ENCODE measurements around the gene SSTR3. TPM values are rescaled to one million over a fixed set of nuclear protein-coding genes. Genes with fewer than 3 reads are reported as not detected.

The SSTR3 gene
- total and polyA plus RNA-seq, 2 of the 13 experiments (the other 11 are each of a cell fraction or from before 2014, with no cell fraction given) = 0.08 to 0.64 TPM

DNA sequence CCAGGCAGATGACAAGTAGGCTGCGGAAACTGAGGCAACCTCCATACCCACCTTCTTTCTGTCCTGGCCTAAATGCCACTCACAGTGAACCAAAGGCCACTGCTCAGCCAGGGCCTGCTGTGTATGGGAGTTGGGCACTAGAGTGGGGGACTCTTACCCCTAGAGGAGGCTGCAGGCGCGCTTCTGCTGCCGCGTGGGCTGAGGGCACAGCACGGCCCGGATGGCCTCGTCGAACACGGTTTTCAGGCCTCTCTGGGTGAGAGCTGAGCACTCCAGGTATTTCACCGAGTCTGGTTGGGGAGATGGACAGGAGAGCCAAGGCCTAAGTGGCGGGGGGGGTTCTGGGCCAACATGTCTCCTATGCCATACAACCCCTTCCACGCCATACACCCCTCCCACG lies 14.2 kb upstream of the SSTR3 start (continued):
- no peak for TF ChIP-seq NFKBIZ (CRISPR knock-in tag; IDR thresholded peaks at IDR 0.05)
- no peak for TF ChIP-seq HOXD1 (CRISPR knock-in tag; IDR thresholded peaks at IDR 0.05)
- no peak for TF ChIP-seq ZNF34 (CRISPR knock-in tag; IDR thresholded peaks at IDR 0.05; ENCODE audit: borderline replicate concordance)

DNA sequence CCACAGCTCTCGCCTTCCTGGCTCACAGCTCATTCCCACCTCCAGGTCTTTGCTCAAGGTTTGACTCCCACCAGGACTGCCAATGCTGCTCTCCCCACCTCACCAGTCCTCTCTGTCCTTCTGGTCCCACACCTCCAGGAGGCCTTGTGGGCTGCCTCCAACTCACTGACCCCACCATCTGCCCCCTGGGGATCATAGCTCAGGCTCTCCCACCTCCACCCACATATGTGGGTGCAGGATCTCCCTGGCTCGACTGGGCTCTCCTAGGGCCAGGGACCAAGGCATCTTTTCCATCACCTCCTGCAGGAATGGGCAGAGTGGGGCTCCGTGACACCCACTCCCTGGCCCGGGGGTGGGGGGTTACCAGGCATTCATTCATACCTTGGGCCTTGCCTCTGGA lies 13.8 kb upstream of the SSTR3 start:
- no peak for FAIRE-seq
- ATAC-seq = no peak
- ChIA-PET POLR2A (no interaction called here), CTCF (ENCODE audit: low intra/inter-chr PET ratio, low total read pairs) (no interaction called here)
- Histone ChIP-seq H3K9me3 (ENCODE audit: low read length) (no peaks in the 10 kb centered on the region), H3K27me3 (ENCODE audit: control insufficient read depth in 1 of 2, insufficient read depth in 2 of 2, low read length in 2 of 2) (peaks cover 2 to 12% of the 10 kb centered on the region in 2 experiments; a peak in 3 of 5 replicates), H3K36me3 (replicated peaks in 1 of 2; ENCODE audit: control insufficient read depth in 1 of 2, insufficient read depth in 2 of 2, low read length in 2 of 2) (no peaks in the 10 kb centered on the region; a peak in 1 of 5 replicates), H2AFZ (ENCODE audit: low read length) (no peak overlapping the region), H3K9ac (ENCODE audit: insufficient read depth, low read depth, low read length) (no peak overlapping the region), H3K4me1 (ENCODE audit: insufficient read depth, low read length) (peaks cover 17% of the 10 kb centered on the region), H3K79me2 (ENCODE audit: insufficient read depth, low read length) (no peaks in the 10 kb centered on the region), H3K4me3 (replicated peaks in 1 of 3; ENCODE audit: insufficient read depth in 1 of 3, low read depth in 2 of 3, low read length in 3 of 3) (no peak overlapping the region), H4K20me1 (ENCODE audit: insufficient read depth, low read length) (no peaks in the 10 kb centered on the region), H3K4me2 (ENCODE audit: low read depth, low read length) (no peak overlapping the region), H3K27ac (ENCODE audit: extremely low read length, insufficient read depth, low read length) (no peak overlapping the region)
- DNase-seq (ENCODE audit: low spot score) = no peak
- no TSS peak for BruUV-seq (replicated peaks)
- 28% methylated on average over 2 of the region's 4 CpGs for WGBS (ENCODE audit: low lambda C conversion rate)
- in situ Hi-C loops (cut with HindIII; ENCODE audit: extremely low pct_ligation_motif_present, low pct_unique_long_range_greater_than_20kb) = no loop called here
- intact Hi-C loops (cut with micrococcal nuclease; ENCODE audit: unreplicated experiment) = no loop called here
- TF ChIP-seq FOXK1 (CRISPR knock-in tag; IDR thresholded peaks at IDR 0.05; ENCODE audit: borderline replicate concordance, low read depth) = no peak
- no peak for TF ChIP-seq SAFB2 (CRISPR knock-in tag; IDR thresholded peaks at IDR 0.05; ENCODE audit: borderline replicate concordance, low read depth)
- TF ChIP-seq KLF9 (CRISPR knock-in tag; IDR thresholded peaks at IDR 0.05; ENCODE audit: low read depth) = no peak
- no peak for TF ChIP-seq ZFP41 (CRISPR knock-in tag; IDR thresholded peaks at IDR 0.05; ENCODE audit: borderline replicate concordance)
- no peak for TF ChIP-seq SATB2 (CRISPR knock-in tag; IDR thresholded peaks at IDR 0.05)
- TF ChIP-seq, protein P1, sequence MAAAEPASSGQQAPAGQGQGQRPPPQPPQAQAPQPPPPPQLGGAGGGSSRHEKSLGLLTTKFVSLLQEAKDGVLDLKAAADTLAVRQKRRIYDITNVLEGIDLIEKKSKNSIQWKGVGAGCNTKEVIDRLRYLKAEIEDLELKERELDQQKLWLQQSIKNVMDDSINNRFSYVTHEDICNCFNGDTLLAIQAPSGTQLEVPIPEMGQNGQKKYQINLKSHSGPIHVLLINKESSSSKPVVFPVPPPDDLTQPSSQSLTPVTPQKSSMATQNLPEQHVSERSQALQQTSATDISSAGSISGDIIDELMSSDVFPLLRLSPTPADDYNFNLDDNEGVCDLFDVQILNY (CRISPR knock-in tag; conservative IDR thresholded peaks at IDR 0.05) = no peak
- no peak for TF ChIP-seq IRX3 (CRISPR knock-in tag; IDR thresholded peaks at IDR 0.05; ENCODE audit: borderline replicate concordance, low read depth)
- no peak for TF ChIP-seq FOXM1 (CRISPR knock-in tag; IDR thresholded peaks at IDR 0.05)
- TF ChIP-seq, protein P2, sequence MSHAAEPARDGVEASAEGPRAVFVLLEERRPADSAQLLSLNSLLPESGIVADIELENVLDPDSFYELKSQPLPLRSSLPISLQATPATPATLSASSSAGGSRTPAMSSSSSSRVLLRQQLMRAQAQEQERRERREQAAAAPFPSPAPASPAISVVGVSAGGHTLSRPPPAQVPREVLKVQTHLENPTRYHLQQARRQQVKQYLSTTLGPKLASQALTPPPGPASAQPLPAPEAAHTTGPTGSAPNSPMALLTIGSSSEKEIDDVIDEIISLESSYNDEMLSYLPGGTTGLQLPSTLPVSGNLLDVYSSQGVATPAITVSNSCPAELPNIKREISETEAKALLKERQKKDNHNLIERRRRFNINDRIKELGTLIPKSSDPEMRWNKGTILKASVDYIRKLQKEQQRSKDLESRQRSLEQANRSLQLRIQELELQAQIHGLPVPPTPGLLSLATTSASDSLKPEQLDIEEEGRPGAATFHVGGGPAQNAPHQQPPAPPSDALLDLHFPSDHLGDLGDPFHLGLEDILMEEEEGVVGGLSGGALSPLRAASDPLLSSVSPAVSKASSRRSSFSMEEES (CRISPR knock-in tag; IDR thresholded peaks at IDR 0.05) = no peak
- TF ChIP-seq, protein P3, sequence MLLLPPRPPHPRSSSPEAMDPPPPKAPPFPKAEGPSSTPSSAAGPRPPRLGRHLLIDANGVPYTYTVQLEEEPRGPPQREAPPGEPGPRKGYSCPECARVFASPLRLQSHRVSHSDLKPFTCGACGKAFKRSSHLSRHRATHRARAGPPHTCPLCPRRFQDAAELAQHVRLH (CRISPR knock-in tag; IDR thresholded peaks at IDR 0.05; ENCODE audit: borderline replicate concordance, low read depth) = no peak
- TF ChIP-seq, protein P4, sequence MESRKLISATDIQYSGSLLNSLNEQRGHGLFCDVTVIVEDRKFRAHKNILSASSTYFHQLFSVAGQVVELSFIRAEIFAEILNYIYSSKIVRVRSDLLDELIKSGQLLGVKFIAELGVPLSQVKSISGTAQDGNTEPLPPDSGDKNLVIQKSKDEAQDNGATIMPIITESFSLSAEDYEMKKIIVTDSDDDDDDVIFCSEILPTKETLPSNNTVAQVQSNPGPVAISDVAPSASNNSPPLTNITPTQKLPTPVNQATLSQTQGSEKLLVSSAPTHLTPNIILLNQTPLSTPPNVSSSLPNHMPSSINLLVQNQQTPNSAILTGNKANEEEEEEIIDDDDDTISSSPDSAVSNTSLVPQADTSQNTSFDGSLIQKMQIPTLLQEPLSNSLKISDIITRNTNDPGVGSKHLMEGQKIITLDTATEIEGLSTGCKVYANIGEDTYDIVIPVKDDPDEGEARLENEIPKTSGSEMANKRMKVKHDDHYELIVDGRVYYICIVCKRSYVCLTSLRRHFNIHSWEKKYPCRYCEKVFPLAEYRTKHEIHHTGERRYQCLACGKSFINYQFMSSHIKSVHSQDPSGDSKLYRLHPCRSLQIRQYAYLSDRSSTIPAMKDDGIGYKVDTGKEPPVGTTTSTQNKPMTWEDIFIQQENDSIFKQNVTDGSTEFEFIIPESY (CRISPR knock-in tag; IDR thresholded peaks at IDR 0.05) = no peak
- no peak for TF ChIP-seq ZNF253 (CRISPR knock-in tag; IDR thresholded peaks at IDR 0.05; ENCODE audit: borderline replicate concordance)
- no peak for TF ChIP-seq SNAPC2 (CRISPR knock-in tag; IDR thresholded peaks at IDR 0.05)
- no peak for TF ChIP-seq HOXA3 (CRISPR knock-in tag; IDR thresholded peaks at IDR 0.05)
